SH-SY5Y (cell line): ENCODE measurements around the gene KHNYN.

ENCODE experiments used
- GATA2 ChIP-seq: IDR thresholded peaks from 2 replicates; pipeline ENCODE4 v1.6.1; 2011; ENCODE audit warnings: mild to moderate bottlenecking, low read depth, low read length
- GATA3 ChIP-seq: IDR thresholded peaks from 2 replicates; pipeline ENCODE4 v1.6.1; 2011; ENCODE audit warnings: low read depth, mild to moderate bottlenecking, low read length, moderate library complexity

Gene KHNYN

DNA sequence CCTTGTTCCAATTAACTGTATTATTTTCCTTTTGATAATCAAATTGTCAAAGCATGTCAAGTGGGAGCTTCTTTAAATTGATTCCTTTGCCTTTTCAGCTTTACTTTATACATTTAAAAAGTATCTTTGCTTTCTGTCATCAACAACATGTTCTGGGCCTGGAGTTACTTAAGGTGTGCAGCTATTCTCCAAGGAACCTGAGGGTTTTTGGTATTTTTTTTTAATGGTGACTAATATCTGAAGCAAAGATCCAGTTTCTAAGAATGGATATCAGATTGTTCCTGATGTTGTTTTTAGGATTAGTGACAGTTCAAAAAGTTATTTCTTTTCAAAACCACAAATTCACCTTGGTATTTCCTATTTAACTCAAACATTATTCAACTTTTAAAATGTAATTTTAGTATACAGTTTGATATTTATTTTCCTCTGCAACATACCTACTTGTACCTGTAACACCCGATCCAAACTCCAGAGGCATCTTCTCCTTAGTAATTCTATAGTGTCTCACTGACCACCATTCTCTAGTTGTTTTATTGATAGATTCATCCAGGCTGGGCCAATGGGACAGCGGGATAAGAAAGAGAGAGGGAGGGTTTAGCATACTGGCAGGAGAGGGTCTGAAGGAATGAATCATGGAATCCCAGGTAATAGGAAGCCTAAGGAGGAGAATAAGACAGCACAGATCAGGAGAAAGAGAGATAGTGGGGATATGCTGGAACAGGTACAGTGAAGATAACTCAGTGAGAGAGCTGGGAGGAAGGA, 3.4 kb upstream of the KHNYN start:
- no peak for TF ChIP-seq GATA3
- no peak for TF ChIP-seq GATA2

DNA sequence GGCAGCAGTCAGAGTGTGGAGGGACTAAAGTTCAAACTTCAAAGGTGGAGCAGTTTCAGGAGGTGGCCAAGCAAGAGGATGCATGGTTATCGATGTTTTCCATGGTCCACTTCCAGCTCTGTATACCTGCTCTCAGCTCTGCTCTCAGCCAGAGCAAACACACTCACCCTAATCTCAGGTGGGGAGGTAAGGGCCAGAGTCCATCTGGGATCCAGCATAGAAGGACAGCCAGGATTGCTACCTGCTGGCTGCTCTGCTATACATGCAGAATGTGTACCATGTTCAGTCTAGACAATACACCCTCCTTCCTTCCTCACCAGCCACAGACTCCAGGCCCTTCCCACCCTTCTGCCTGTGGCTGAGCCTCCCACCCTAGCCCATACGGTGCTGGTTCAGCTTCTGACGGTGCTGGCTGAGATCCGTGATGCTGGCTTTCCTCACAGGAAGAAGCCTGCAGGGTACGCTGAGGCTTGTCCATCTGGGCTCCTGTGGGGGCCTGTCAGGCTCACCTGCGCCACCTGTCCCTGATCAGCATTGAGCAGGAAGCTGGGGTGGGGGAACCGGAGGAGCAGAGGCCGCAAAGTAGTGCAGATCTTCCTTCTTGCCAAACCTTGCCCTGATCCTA, 2.7 kb upstream of the KHNYN start:
- TF ChIP-seq GATA2, result no peak
- TF ChIP-seq GATA3, result no peak

DNA sequence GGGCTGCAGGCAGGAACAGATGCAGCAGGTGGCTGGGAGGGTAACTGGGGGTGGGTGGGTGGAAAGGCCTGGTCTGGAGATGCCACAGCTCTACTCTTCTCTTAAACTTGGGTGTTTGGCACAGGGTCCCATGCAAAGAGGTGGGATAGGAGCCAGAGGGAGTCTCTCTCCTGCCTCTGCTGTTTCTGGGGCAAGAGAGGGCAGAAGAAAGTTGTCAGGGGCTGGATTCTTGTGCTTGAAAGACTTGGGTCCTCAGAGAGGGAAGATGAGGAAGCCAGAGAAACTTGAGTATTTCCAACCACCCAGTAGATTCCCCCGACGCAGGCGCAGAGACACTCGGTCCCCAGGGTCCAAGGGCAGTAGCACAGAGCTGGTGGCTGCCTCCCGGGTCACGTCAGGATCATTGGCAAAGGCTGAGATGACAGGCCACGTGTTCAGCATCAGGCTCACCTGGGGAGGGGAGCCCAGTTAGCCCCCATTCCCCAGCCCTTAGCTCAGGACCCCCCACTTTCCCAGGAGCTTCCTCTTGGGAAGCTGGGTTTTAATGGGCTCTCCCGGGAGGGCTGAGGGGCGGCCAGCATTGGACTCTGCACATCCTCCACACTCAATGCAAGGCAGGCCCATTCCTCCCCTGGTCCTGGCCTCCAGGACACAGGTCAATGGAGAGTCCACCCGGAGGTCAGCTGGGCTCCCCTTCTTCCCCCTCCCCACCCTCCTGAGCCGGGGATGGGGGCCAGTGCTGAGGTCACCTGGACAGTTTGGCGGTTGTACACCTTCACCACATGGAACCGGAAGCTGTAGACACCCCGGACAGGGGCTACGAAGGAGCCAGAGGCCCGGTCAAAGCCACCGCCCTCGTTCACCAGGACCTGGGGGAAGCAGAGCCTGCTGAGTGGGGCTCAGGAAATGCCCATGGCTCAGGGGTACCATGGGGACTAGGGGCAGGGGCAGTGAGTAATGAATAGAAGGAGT, 1.9 kb upstream of the KHNYN start:
- no peak for TF ChIP-seq GATA3
- no peak for TF ChIP-seq GATA2

DNA sequence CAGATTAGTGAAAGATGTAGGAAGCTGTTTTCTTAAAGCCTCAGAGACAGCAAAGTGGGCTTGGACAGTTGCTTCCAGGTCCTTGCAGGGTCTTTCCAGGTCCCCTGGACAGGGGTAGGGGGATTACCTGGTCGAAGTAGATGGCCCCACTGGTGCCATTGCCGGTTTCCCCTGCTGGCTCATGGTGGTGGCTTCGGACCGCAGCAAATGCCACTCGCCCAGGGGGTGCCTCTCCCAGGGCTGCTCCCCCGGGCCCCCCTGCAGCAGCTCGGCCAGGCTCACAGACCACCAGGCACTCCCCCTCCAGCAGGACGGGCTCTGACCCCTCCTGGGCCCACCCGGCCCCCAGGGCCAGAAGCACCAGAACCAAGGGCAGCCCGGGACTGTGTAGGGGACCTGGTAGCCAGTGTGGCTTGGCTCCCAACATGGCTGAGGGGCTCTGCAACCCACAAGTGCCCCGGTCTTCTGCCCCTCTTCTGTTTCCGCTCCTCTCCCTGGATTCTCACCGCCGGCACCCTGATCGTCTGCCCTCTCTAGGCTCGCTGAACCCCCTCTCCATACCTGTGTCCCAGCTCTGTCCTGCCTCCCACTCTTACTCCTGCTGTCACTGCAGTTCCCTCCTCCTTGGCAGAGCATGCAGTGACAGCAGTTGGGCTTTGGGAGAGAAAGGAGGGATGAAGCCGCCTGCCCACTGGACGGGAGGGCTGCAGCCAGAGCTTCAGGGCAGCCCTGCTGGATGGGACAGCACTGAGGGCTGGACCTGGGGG, 943 bp upstream of the KHNYN start:
- TF ChIP-seq GATA3 (no peak), GATA2 (no peak)

DNA sequence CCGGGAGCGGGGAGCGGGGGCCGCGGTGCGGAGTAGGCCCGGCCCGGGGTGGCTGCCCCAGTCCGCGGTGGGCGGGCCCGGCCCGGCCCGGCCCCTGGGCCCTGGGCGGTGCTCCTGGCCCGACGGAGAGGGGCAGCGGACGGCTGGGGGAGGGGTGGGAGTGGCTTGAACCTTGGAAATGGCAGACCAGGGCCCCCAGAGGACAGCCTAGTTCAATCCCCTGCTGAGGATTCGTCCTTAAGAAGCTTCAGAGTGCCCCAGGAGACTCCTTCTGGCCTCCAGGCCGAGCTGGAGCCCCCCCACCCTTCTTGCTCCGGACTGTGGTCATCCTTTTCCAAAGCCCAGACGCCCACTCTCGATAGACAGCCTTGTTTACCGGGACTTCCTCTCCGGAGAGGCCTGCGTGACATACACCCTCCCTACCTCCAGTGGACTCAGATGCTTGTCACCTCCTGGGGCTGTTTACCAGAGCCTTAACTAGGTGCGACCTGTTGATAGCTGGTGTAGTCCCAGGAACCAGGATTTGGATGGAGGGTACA, 458 bp downstream of the KHNYN start:
- TF ChIP-seq GATA2 (no peak), GATA3 (no peak)

DNA sequence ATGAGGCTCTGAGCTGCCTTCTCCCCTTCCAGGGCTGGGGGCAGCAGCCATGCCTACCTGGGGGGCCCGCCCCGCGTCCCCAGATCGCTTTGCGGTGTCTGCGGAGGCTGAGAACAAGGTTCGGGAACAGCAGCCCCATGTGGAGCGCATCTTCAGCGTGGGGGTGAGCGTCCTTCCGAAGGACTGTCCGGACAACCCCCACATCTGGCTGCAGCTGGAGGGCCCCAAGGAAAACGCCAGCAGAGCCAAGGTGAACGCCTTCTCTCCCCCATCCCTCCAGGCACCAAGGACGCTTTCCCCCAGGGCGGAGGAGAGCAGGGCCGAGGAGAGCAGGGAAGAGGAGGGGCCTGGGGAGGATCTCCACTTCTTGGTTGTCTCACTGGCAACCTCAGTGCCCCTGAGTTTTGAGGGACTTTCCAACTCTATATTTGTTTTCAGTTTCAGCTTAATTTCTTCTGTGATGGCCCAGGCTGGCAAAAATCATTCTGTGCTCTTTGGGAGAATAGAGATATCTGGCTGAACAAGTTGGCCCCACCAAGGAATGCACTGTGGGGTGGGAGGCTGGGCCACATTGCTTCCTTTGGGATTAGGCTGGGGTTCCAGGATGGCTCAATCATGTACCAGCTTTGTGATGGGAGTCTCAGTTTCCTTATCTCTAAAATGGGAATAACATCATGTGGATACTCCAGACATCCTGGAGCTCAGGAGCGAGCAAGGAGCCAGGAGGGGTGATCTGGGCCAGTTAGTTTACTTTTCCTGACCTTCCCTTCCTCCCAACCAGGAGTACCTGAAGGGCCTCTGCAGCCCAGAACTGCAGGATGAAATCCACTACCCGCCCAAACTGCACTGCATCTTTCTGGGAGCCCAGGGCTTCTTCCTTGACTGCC, 1.2 kb downstream of the KHNYN start:
- TF ChIP-seq GATA3 (no peak), GATA2 (no peak)

DNA sequence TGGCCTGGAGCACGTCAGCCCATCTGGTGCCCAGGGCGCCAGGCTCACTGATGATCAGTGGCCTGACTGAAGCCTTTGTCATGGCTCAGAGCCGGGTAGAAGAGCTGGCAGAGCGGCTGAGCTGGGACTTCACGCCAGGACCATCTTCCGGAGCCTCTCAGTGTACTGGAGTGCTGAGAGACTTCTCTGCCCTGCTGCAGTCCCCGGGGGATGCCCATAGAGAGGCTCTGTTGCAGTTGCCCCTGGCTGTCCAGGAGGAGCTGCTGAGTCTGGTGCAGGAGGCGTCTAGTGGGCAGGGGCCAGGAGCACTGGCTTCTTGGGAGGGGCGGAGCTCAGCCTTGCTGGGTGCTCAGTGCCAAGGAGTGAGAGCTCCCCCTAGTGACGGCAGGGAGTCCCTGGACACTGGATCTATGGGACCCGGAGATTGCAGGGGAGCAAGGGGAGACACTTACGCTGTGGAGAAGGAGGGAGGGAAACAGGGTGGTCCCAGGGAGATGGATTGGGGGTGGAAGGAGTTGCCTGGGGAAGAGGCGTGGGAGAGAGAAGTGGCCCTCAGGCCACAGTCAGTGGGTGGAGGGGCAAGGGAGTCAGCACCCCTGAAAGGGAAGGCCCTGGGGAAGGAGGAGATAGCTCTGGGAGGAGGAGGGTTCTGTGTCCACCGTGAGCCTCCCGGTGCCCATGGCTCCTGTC, 2.0 kb downstream of the KHNYN start:
- TF ChIP-seq GATA3 (no peak), GATA2 (no peak)

DNA sequence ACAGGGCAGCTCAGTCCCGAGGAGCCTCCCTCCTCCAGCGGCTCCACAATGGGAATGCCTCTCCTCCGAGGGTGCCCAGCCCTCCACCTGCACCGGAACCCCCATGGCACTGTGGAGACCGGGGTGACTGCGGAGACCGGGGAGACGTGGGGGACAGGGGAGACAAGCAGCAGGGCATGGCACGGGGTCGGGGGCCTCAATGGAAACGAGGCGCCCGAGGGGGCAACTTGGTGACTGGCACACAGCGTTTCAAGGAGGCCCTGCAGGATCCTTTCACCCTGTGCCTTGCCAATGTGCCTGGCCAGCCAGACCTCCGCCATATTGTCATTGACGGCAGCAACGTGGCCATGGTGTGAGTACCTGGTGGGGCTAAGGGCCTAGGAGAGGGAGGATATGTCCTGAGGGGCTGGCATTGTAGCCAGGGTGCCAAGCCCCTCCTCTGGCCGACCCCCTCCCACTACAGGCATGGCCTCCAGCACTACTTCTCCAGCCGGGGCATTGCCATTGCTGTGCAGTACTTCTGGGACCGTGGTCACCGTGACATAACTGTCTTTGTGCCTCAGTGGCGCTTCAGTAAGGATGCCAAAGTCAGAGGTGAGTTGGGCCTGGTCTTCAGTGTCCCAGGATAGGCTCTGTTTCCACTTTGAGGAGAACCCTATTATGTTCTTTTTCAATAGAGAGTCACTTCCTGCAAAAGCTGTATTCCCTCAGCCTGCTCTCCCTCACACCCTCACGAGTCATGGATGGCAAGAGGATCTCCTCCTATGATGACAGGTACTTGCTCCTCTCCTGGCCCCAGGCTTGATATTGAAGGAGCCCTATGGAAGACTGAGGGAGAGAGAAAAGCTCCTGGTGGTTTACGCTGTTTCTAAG, 2.7 kb downstream of the KHNYN start:
- TF ChIP-seq GATA2, result no peak
- no peak for TF ChIP-seq GATA3

DNA sequence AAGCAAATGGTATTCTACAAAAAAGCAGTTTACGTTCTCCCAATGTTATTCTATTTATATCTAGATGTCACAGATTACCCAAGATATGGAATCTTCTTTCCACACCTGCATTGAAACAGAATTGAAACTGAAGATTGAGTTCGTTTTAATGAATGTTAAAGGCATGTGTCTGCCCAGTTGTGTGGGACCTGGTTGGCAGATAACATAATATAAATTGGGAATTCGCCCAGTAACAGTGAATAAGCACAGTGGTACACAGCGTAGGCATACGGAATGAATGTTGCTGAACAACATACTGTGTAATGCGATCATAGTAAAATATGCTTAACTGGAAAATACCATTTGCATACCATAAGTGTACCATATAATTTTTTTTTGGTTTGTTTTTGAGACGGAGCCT, 4.3 kb downstream of the KHNYN start:
- TF ChIP-seq GATA3, result no peak

DNA sequence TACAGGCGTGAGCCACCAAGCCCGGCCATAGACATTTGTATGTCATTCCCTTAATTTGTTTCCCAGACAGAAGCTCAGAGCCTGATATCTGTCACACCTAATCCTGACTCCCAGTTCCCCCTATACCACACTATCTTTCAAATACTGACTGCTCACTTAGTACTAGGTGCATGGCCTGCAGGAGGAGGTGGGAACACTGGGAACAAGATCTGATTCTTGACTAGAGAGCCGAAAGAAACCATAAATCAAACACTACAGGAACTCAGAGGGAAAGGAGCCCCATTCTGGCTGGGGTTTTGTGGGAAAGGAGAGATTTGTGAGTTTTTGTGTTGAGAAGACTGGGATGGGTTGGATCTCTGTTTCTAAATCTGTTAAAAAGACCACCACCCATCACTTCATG, 4.9 kb downstream of the KHNYN start:
- TF ChIP-seq GATA3, result no peak

DNA sequence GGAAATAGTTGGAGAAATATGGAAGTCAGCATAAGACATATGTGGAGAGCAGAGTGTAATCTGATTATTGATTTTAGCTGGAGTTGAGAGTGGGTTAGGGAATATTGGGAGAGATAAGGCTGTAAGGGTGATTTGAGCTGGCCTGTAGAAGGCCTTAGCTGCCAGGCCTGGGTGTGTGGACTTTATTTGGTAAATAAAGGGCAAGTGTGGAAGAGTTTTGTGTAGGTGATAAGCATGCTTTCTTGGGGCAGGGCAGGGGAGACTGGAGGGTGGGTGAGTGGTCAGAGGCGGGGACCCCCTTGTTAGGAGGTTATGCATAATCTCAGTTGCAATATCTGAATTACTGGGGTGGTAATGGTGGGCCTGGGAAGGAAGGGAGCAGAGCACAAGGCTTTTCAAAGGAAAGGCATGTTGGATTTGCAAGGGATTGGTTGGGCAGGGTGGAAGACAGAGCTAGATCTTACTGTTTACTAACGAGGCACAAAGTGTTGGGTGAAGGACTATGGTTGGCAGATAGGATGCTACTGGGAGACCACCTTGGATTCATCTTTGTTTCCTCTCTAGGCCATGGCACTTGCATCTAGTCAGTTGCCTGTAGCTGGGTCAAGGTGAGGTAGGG, 5.5 kb downstream of the KHNYN start:
- TF ChIP-seq GATA2, result no peak
- no peak for TF ChIP-seq GATA3
